Transverse colon (tissue), 4 donors: Measurements from ENCODE around the gene FOXP1. TPM values are rescaled to one million over a fixed set of nuclear protein-coding genes. Genes with fewer than 3 reads are reported as not detected.

Experiments
- DNase-seq: peaks from one replicate; pipeline ENCODE4 v3.0.0-alpha.2; 2019
- H3K27ac ChIP-seq, 4 donors: fragments of 200-600 bp; sonication (generic); 2 replicates each; pipeline ENCODE4 v1.5.1; 2016 to 2018; ENCODE audit warnings: inconsistent platforms in 4 of 4
- H3K27me3 ChIP-seq: fragments of 200-600 bp; sonication (generic); 2 replicates; pipeline ENCODE4 v1.5.1; 2017; ENCODE audit warnings: inconsistent platforms
- H3K36me3 ChIP-seq, 4 donors: fragments of 200-600 bp; sonication (generic); 2 replicates each; pipeline ENCODE4 v1.5.1; 2017 to 2019; ENCODE audit warnings: inconsistent platforms in 4 of 4
- H3K4me1 ChIP-seq, 4 donors: fragments of 200-600 bp; sonication (generic); 2 replicates each; pipeline ENCODE4 v1.5.1; 2017 to 2020; ENCODE audit warnings: inconsistent platforms in 4 of 4
- H3K4me3 ChIP-seq, 4 donors: fragments of 200-600 bp; sonication (generic); 1 replicate in 1 of 4; 2 replicates in 3 of 4; pipeline versions ENCODE4 v1.5.1 to v1.6.1; 2017 to 2019; ENCODE audit warnings: inconsistent platforms in 4 of 4
- H3K9me3 ChIP-seq, 2 donors: fragments of 200-600 bp; sonication (generic); 2 replicates each; pipeline ENCODE4 v1.5.1; 2017 to 2019; ENCODE audit warnings: inconsistent platforms in 2 of 2
- CTCF ChIP-seq, 5 experiments: fragments of 200-600 bp in 3 of 5; fragments of 450-650 bp in 2 of 5; sonication (generic) in 3 of 5; IDR thresholded peaks; 1 replicate in 2 of 5; 2 replicates in 3 of 5; pipeline ENCODE4 v1.5.1; 2016 to 2017; ENCODE audit warnings: antibody characterized with exemption in 5 of 5, inconsistent platforms in 3 of 5, mild to moderate bottlenecking in 2 of 5, moderate library complexity in 1 of 5
- EP300 ChIP-seq: sonication (generic); formaldehyde crosslinking; IDR thresholded peaks from one replicate; pipeline ENCODE4 v1.6.1; 2017; ENCODE audit warnings: antibody characterized with exemption, low read depth
- POLR2A ChIP-seq: fragments of 450-650 bp; IDR thresholded peaks from one replicate; pipeline ENCODE4 v1.6.1; 2016; ENCODE audit warnings: antibody characterized with exemption, mild to moderate bottlenecking, moderate library complexity
- POLR2AphosphoS5 ChIP-seq, 3 donors: sonication (generic); formaldehyde crosslinking; IDR thresholded peaks; one replicate each; pipeline ENCODE4 v1.6.1; 2016; ENCODE audit warnings: antibody characterized with exemption in 3 of 3
- WGBS, 2 donors: methylation state at CpG; one replicate each; pipeline ENCODE4 v1.1.5; 2018; ENCODE audit warnings: low coverage in 1 of 2; 5-methylcytosine and 5-hydroxymethylcytosine counted together
- in situ Hi-C, 4 donors: fragments of 200-750 bp; cut with MboI; loops; one replicate each; pipeline versions ENCODE4 v1.15.0 to v1.15.1; 2017; ENCODE audit warnings: low sequenced_read_pairs in 3 of 4, low pct_ligation_motif_present in 1 of 4, low pct_unique_long_range_greater_than_20kb in 1 of 4
- intact Hi-C: fragments of 100-400 bp; cut with DNase I; formaldehyde crosslinking; loops from one replicate; pipeline ENCODE4 v1.15.1; 2023; ENCODE audit warnings: low total_unique reads
- total RNA-seq, 4 donors: library from RNA; depleted of rRNA; stranded (reverse); fragments of >200 nt; gene quantifications; one replicate each; pipeline ENCODE4 v1.1.0, GENCODE V29; 2016

FOXP1 gene
- total RNA-seq, 4 donors from 2014 or later, result 102 to 260 (median 150) TPM

- no peak for DNase-seq
- Histone ChIP-seq H3K9me3 (no peaks in the 10 kb centered on the region), H3K4me1 (peaks cover 6 to 67% (median 37%) of the 10 kb centered on the region in 4 donors), H3K27me3 (no peaks in the 10 kb centered on the region), H3K4me3 (no peak overlapping the region), H3K27ac (peak overlapping the region; percentile 6 to 41 (median 21)), H3K36me3 (no peaks in the 10 kb centered on the region)
- 86 to 89% methylated on average over 13 to 15 of the region's 15 CpGs for WGBS, 2 donors
- TF ChIP-seq POLR2A (no peak), POLR2AphosphoS5 (IDR thresholded peaks at IDR 0.05) (no peak), CTCF (IDR thresholded peaks at IDR 0.05) (no peak), EP300 (no peak)
- intact Hi-C loops (no loop called here), in situ Hi-C loops (no loop called here)
These were observed 128.8 kb downstream of the FOXP1 start for GRCh38 chr3:71454512-71455403.

GRCh38 chr3:71453822-71454511, 129.6 kb downstream of the FOXP1 start:
- Histone ChIP-seq H3K27me3 (no peaks in the 10 kb centered on the region), H3K4me3 (no peak overlapping the region), H3K27ac (peak overlapping the region; percentile 6 to 41 (median 24)), H3K4me1 (peaks cover 6 to 74% (median 44%) of the 10 kb centered on the region in 4 donors), H3K9me3 (no peaks in the 10 kb centered on the region), H3K36me3 (no peaks in the 10 kb centered on the region)
- intact Hi-C loops (no loop called here), in situ Hi-C loops (no loop called here)
- 59 to 62% methylated on average over 10 of the region's 10 CpGs for whole genome bisulfite sequencing, 2 donors
- TF ChIP-seq POLR2A (no peak), CTCF (IDR thresholded peaks at IDR 0.05) (no peak), EP300 (no peak), POLR2AphosphoS5 (IDR thresholded peaks at IDR 0.05) (no peak)
- DNase-seq, result no peak

- 50 to 71% methylated on average over 1 to 3 of the region's 3 CpGs for WGBS, 2 donors
- DNase-seq, result no peak
These were observed 130.2 kb downstream of the FOXP1 start for GRCh38 chr3:71453319-71453718.

More at GRCh38 chr3:71453319-71453718, 130.2 kb downstream of the FOXP1 start:
- Histone ChIP-seq H3K27me3 (no peaks in the 10 kb centered on the region), H3K4me1 (peaks cover 6 to 80% (median 44%) of the 10 kb centered on the region in 4 donors), H3K9me3 (no peaks in the 10 kb centered on the region), H3K36me3 (no peaks in the 10 kb centered on the region), H3K27ac (peak overlapping the region in 1 of 4 donors; percentile 6), H3K4me3 (no peak overlapping the region)
- in situ Hi-C loops, result no loop called here
- intact Hi-C loops, result no loop called here
- TF ChIP-seq EP300, result no peak
- TF ChIP-seq POLR2AphosphoS5 (IDR thresholded peaks at IDR 0.05), result no peak
- no peak for TF ChIP-seq CTCF (IDR thresholded peaks at IDR 0.05)
- no peak for TF ChIP-seq POLR2A
